ENCODE data around the gene ITGB6. TPM values are rescaled to one million over a fixed set of nuclear protein-coding genes. Genes with fewer than 3 reads are reported as not detected.

Gene ITGB6
- total RNA-seq, 1 experiment from 2014 or later: 15.2 TPM

- DNase-seq (ENCODE audit: low read depth): peak; percentile 77
Observed at GRCh38 chr2:160221391-160222276, 21.6 kb upstream of the ITGB6 start.

- no peak for DNase-seq (ENCODE audit: low read depth)
Observed at GRCh38 chr2:160220545-160221009, 20.5 kb upstream of the ITGB6 start.

- no peak for DNase-seq (ENCODE audit: low read depth)
Observed at GRCh38 chr2:160220026-160220425, 20.0 kb upstream of the ITGB6 start.

GRCh38 chr2:160214461-160215445 is 14.7 kb upstream of the ITGB6 start:
- peak; percentile 99 for DNase-seq (ENCODE audit: low read depth)

DNA sequence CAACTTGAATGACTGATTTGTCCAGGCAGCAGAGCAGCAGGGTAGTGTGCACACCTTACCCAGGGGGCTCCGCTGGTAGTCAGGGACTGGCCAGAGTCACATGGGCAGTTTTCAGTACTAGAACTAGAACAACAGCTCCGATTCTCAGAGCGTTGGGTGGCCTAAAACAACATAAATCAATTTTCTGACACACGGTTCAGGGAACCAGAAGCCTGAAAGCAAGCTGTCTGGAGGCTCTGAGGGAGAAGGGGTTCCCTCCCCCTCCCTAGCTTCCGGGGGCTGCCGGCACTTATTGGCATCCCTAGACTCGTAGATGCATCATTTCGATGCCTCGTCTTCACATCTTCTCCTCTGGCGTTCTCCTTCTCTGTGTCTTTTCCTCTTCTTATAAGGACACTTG is 13.4 kb upstream of the ITGB6 start:
- DNase-seq (ENCODE audit: low read depth): no peak

DNA sequence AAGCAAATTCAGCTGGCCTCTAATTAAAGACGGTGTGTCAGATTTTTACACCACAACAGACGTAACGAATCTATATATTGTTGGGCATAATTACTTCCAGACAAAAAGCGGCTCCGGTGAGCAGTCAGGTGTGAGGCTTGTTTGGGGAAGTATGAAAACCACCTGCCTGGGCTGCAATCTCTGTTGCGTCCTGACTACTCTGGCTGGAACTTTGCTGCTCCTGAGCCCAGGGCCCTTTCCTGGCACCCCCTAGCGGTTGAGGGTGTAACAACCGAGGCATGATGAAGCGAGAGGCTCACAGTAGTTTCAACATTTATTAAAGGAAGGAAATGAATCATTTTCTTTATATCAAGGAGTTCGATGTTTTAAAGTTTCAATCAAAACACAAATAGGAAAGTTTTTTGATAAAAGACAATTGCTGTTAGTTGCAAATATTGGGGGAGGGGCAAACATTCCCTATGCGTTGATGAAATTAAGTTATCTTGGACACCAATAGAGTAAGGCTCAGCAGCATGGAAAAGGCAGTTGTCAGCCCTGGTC is 10.6 kb upstream of the ITGB6 start:
- peak; percentile 61 for DNase-seq (ENCODE audit: low read depth)

GRCh38 chr2:160209516-160209856 is 9.4 kb upstream of the ITGB6 start:
- peak; percentile 92 for DNase-seq (ENCODE audit: low read depth)

GRCh38 chr2:160208655-160209515 is 8.8 kb upstream of the ITGB6 start:
- no peak for DNase-seq (ENCODE audit: low read depth)

DNA sequence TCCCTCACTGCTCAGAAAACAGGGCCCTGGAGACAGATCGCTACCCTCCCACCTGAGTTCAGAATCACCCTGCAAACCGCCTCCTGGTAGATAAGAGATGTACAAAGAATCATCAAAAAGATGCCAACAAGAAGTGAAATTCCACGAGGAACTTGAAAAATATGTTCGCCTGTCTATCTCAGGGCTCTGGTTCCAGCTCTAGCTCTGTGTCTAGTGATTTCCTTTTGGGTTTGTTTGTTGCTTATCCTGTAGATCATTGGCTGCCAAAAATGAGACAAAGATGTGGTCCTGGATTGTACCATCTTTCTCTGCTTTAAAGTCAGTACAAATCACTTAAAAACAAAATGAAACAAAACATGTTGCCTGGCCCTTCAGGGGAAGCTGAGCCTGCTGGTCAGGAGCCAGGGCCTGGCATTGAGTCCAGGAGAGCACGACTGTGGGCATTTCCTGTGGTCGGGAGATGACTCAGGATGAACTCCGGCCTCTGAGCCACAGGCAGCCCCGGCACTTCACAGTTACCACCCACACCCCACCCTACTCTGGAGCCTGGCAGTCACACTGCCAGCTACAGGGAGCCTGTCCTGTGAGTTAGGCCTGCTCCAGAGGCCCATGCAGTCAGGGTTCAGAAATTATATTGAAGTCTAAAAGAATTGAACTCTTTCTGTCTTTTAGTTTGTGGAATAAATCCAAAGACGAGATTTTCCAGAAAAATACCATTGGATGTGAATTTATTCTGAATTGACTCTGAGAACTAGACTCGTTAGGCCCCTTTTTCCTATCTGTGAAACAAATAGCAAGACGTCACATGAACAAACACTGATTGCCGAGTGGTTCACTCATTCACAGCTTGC is 8.0 kb upstream of the ITGB6 start:
- peak; percentile 99 for DNase-seq (ENCODE audit: low read depth)

GRCh38 chr2:160207271-160207670 is 7.2 kb upstream of the ITGB6 start:
- no peak for DNase-seq (ENCODE audit: low read depth)

DNA sequence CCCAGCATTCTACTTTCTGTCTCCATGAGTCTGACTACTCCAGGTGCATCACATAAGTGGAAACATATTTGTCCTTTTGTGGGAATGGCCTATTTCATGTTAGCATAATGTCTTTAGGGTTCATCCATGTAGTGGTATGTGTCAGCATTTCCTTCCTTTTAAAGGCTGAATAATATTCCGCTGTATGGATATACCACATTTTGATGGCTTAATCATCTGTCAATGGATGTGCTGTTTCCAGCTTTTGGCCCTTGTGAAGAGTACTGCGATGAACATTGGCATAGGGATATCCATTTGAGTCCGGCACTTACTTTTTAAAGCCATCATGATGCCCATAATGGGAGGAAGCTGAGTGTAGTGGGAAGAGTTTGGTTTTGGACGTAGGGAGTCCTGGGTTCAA is 6.4 kb upstream of the ITGB6 start:
- no peak for DNase-seq (ENCODE audit: low read depth)

GRCh38 chr2:160205505-160205904 is 5.4 kb upstream of the ITGB6 start:
- DNase-seq (ENCODE audit: low read depth): peak; percentile 97

DNA sequence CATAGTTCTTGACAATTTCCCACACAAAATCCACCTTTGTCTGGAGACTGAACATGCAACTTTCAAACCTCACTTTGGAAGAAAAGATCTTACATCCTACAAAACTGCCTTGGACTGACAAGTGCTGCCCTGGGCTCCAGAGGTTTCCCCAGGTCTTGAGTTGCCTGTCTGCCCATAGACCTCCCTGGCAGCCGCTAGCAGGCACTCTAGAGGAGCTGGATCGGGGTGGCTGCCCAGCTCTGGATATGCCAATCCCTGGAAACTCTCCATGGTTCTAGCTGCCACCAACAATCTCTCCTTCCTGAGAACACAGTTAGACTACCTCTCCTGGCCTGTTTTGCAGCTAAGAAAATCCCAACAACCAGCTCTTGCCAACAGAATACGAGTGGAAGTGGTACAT is 3.4 kb upstream of the ITGB6 start:
- no peak for DNase-seq (ENCODE audit: low read depth)

DNA sequence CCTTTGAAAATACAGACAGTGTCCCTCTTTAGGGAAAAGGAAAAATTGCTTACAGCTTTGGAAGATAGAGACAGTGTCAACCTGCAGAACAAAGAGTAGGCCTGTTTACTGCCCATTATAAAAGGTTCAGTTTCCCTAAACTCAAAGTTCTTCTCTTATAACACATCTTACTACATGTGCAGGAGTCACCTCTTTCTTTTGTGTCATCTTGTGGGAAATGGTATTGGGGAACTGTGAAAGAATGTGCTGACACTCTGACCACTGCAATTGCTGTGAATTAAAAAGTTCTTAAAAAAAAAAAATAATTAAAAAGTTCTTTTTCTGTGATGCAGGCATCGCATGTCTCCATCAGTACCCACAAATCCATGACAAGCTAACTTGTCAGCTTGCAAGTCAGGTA is 2.9 kb upstream of the ITGB6 start:
- no peak for DNase-seq (ENCODE audit: low read depth)

DNA sequence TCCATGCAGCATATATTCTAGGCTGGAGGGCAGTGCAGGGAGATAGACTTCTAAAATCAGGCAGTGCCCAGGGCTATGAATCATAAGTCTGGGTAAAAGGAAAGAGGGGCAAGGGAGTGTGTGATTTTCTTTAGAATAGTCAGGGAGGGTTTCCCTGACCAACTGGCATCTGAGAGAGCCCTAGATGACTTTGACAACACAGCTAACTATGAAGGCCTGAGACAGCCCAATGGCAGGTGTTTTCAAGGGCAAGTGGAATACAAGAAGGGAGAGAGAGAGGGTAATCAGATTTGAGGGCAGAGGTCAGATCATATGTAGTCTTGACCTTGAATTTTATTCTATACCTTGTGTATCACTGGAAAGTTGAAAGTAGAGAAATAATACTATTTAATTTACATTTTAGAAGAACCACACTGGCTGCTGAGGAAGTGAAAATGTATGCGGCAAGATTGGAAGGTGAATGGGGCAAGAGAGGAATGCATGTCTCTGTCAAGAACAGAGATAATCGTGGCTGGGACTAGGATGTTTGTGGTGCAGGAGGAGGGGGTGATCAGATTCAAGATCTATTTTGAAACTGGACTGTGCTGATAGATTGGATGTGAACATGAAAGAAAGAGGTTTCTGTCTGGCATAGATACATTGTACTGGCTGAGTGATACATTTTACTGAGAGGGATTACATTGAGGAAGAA is 1.9 kb upstream of the ITGB6 start:
- DNase-seq (ENCODE audit: low read depth): no peak

- no peak for DNase-seq (ENCODE audit: low read depth)
Observed at GRCh38 chr2:160200921-160201320, 849 bp upstream of the ITGB6 start.

DNA sequence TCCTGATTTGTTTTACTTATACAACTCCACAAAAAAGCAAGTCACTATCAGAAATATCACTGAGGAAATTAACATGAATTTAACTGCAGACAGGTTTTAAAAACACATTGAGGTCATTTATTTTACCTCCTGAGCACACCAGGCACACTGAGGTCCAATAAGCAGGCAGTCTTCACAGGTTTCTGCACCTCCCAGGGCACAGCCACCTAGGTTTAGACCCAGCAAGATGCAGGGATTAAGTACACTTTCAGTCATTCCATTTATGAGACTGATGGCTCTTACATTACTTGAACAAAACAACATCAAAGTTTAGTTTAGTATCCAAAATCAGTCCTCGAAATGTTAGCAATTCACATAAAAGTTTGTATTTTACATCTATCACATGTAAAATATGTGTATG is 1.0 kb downstream of the ITGB6 start:
- DNase-seq (ENCODE audit: low read depth): no peak

- no peak for DNase-seq (ENCODE audit: low read depth)
Observed at GRCh38 chr2:160197587-160197986, 2.5 kb downstream of the ITGB6 start.

- no peak for DNase-seq (ENCODE audit: low read depth)
Observed at GRCh38 chr2:160194946-160195345, 5.1 kb downstream of the ITGB6 start.

- DNase-seq (ENCODE audit: low read depth): no peak
Observed at GRCh38 chr2:160194351-160194750, 5.7 kb downstream of the ITGB6 start.

Data from LHCN-M2 (cell line).